Esophagus squamous epithelium (tissue), 4 donors: ENCODE data around the gene MAN2A2.
"Not testable (repeated sequence)": the region's sequence is repeated elsewhere in the genome, so short reads cannot be mapped to it uniquely, and the experiment has no call there.

Experiments used
- POLR2A ChIP-seq, 4 donors: fragments of 450-650 bp; IDR thresholded peaks; one replicate each; pipeline ENCODE4 v1.6.1; 2017; ENCODE audit warnings: antibody characterized with exemption in 4 of 4, mild to moderate bottlenecking in 4 of 4, moderate library complexity in 3 of 4
- TF ChIP-seq, protein P1 (sequence below), 6 experiments: fragments of 450-650 bp in 4 of 6; fragments of 200-600 bp in 2 of 6; sonication (generic) in 2 of 6; IDR thresholded peaks; one replicate each; pipeline ENCODE4 v1.5.1; 2016 to 2019; ENCODE audit warnings: antibody characterized with exemption in 6 of 6, mild to moderate bottlenecking in 4 of 6, moderate library complexity in 4 of 6

DNA sequence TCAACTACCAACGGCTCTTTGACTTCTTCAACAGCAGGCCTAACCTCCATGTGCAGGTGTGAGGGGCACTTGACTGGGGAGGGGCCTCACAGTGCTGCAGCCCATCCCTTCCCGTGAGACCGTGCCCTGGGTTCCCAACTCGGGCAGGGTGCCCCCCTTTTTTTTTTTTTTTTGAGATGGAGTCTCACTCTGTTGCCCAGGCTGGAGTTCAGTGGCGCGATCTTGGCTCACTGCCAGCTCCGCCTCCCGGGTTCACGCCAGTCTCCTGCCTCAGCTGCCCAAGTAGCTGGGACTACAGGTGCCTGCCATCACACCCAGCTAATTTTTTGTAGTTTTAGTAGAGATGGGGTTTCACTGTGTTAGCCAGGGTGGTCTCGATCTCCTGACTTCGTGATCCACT is 6.3 kb downstream of the MAN2A2 start:
- TF ChIP-seq, protein P1, sequence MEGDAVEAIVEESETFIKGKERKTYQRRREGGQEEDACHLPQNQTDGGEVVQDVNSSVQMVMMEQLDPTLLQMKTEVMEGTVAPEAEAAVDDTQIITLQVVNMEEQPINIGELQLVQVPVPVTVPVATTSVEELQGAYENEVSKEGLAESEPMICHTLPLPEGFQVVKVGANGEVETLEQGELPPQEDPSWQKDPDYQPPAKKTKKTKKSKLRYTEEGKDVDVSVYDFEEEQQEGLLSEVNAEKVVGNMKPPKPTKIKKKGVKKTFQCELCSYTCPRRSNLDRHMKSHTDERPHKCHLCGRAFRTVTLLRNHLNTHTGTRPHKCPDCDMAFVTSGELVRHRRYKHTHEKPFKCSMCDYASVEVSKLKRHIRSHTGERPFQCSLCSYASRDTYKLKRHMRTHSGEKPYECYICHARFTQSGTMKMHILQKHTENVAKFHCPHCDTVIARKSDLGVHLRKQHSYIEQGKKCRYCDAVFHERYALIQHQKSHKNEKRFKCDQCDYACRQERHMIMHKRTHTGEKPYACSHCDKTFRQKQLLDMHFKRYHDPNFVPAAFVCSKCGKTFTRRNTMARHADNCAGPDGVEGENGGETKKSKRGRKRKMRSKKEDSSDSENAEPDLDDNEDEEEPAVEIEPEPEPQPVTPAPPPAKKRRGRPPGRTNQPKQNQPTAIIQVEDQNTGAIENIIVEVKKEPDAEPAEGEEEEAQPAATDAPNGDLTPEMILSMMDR (IDR thresholded peaks at IDR 0.05) = not testable (repeated sequence)
- TF ChIP-seq POLR2A (IDR thresholded peaks at IDR 0.05) = not testable (repeated sequence)
